DMS53 (cell line): Measurements from ENCODE around the gene MGMT.

Source experiments
- DNase-seq: peaks from one replicate; lab custom pipeline; 2025; lab: John Stamatoyannopoulos, UW

MGMT gene

GRCh38 chr10:129593953-129594352, 126.9 kb downstream of the MGMT start:
- DNase-seq, result no peak

- no peak for DNase-seq
Observed at GRCh38 chr10:129594811-129595210, 127.8 kb downstream of the MGMT start.

GRCh38 chr10:129598413-129598812, 131.4 kb downstream of the MGMT start:
- no peak for DNase-seq

- no peak for DNase-seq
Observed at GRCh38 chr10:129599160-129599559, 132.1 kb downstream of the MGMT start.

- DNase-seq, result no peak
Observed at GRCh38 chr10:129601737-129602136, 134.7 kb downstream of the MGMT start.

GRCh38 chr10:129602938-129603535, 136.0 kb downstream of the MGMT start:
- DNase-seq, result no peak

GRCh38 chr10:129604333-129605032, 137.4 kb downstream of the MGMT start:
- no peak for DNase-seq

- no peak for DNase-seq
Observed at GRCh38 chr10:129605266-129605985, 138.4 kb downstream of the MGMT start.

GRCh38 chr10:129605986-129606518, 139.0 kb downstream of the MGMT start:
- DNase-seq, result no peak

- DNase-seq, result no peak
Observed at GRCh38 chr10:129607607-129608109, 140.6 kb downstream of the MGMT start.

GRCh38 chr10:129608653-129609052, 141.6 kb downstream of the MGMT start:
- DNase-seq, result no peak

- DNase-seq, result no peak
Observed at GRCh38 chr10:129609551-129609950, 142.5 kb downstream of the MGMT start.

GRCh38 chr10:129612481-129613109, 145.6 kb downstream of the MGMT start:
- DNase-seq, result no peak

GRCh38 chr10:129613377-129613980, 146.4 kb downstream of the MGMT start:
- DNase-seq, result no peak

GRCh38 chr10:129614341-129614740, 147.3 kb downstream of the MGMT start:
- DNase-seq, result no peak

- no peak for DNase-seq
Observed at GRCh38 chr10:129615381-129615780, 148.3 kb downstream of the MGMT start.

GRCh38 chr10:129615921-129616525, 149.0 kb downstream of the MGMT start:
- DNase-seq, result no peak

- no peak for DNase-seq
Observed at GRCh38 chr10:129617768-129618167, 150.7 kb downstream of the MGMT start.

GRCh38 chr10:129621062-129621461, 154.0 kb downstream of the MGMT start:
- no peak for DNase-seq

GRCh38 chr10:129621693-129622092, 154.7 kb downstream of the MGMT start:
- no peak for DNase-seq

GRCh38 chr10:129622291-129622690, 155.2 kb downstream of the MGMT start:
- DNase-seq, result no peak
